HG02840 (cell line): ENCODE data around the gene B3GNT9.
"Not testable (repeated sequence)": the region's sequence is repeated elsewhere in the genome, so short reads cannot be mapped to it uniquely, and the experiment has no call there.

Experiments used
- ATAC-seq: cut with Tn5 transposase; IDR thresholded peaks from one replicate; pipeline ENCODE4 v1.9.1; 2021; ENCODE audit warnings: mild to moderate bottlenecking, moderate library complexity, moderate number of reproducible peaks; ENCODE audit not compliant: unreplicated experiment, low FRiP score

Gene B3GNT9

DNA sequence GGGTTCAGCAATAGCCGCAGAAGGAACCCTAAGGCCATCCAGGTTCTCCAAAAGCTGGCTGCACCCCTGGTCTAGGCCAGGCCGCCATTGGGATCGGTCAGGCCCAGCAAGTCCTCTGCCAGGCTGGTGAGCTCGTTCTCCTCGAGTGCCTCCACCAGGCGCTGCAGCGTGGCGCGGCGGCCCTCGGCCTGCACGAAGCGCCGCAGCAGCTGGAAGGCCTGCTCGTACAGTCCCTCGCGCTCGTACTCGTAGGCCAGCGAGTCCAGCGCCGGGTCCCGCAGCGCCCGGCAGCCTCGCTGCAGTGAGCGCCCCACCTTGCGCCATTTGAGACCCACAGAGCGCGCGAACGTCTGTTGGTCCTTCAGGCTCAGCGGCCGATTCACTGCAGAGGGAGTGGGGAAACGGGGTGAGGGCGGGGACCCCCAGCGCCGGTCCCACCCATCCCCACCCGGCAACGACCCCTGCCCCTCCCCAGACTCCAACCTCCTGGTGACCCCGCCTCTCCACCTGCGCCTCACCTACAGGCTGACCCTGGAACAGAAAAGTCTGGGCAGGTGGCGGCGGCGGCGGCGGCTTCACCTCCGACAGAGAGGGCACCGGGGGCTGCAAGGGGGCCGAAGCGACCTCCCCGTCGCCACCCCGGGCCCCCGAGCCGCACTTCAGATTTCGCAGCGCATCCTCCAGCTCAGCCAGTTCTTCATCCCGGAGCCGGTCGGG lies 3.9 kb upstream of the B3GNT9 start:
- no peak for ATAC-seq

DNA sequence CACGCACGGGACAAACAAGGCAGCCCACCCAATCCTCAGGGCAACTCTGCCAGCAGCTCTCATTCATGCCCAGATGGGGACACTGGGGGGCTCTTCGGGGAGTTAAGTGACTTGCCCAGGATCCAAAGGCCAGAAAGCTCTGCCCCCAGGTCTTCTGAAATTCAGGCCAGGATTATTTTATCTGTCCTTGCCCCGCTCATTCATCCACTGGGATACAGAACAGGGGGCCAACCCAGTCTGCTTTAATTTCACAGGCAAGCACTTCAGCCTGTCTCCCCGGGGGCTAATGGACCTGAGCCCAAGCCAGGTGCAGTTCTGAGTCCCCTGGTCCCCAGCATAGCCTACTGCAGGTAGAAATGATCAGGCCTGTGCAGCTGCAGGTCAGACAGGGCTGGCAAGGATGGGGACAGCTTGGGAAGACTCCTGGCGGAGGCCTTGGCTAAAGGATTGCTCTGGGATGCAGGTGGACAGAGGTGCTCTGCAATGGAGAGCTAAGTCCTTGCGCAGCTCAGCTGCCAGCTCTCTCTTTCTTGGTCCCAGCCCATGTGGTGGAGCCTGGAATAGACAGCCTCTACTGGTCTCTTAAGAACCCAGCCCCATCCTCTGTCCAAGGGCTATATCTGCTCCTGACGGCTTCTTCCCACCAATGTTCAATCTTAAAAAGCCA lies 766 bp upstream of the B3GNT9 start:
- ATAC-seq: no peak

DNA sequence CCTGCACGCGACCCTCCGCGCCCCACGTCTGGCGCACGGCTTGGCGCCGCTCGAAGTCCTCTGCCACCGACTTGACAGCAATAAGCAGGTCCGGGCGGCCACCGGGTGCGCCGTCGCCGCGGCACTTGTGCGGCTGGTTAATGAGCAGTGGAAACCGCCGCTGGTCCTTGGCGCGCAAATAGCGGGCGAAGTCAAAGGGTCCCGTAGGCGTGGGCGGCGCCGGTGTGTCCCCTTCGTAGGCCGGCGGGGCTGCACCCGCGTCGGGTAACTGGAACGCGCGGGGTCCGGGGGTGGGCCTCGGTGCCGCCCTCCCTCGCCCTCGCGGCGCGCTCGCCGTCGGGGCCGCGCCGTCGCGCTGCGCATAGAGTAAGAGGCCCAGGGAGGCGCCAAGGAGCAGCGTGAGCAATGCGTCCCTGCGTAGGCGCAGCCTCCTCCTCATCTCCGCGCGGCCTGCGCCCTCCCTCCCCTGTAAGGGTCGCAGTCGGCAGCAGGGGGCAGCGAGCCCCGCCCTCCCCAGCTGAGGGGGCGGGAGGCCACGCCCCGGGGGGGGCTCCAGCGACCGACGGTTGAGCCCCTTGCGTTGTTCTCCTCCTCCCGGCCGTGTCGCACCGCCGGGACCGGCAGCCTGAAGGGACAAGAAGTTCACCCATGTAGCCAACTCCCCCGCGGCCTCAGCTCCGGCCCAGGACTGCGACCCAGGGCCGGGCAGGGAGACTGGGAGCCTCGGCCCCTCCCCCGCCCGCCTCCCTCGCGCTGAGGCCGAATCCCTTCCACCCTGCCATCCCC lies 558 bp downstream of the B3GNT9 start:
- no peak for ATAC-seq

DNA sequence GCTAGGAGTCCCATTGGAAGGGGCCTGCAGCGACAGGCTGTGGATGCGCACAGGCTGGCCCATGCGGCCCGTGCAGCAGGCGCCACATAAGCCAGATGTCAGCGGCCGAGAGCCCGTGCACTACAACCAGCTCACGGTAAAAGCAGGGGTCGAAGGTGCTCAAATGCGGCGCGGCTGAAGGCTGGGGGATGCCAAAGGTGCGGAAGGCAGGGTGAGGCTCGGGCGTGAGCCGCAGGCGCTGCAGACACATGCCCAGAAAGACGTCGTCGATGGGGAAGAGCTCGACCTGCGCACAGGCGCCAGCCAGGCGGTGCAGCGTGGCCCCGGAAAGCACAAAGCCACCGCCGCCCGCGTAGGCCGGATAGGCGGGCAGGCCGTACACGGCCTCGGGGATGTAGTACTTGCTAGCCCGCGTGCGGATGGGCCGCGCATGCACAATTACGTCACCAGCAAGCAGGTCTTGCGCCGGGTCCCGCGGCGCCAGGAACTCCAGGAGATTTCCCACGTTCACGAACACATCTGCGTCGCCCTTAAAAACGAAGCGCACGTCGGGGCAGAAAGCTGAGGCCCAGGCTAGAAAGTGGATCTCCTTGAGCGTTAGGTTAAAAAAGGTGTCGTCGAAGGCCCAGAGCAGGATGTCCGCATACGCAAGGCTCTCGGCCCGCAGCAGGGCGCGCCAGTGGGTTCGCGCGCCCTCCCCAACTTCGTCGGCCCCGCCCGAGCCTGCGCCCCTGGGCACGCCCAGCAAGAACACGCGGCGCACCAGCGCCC lies 1.3 kb downstream of the B3GNT9 start:
- no peak for ATAC-seq

DNA sequence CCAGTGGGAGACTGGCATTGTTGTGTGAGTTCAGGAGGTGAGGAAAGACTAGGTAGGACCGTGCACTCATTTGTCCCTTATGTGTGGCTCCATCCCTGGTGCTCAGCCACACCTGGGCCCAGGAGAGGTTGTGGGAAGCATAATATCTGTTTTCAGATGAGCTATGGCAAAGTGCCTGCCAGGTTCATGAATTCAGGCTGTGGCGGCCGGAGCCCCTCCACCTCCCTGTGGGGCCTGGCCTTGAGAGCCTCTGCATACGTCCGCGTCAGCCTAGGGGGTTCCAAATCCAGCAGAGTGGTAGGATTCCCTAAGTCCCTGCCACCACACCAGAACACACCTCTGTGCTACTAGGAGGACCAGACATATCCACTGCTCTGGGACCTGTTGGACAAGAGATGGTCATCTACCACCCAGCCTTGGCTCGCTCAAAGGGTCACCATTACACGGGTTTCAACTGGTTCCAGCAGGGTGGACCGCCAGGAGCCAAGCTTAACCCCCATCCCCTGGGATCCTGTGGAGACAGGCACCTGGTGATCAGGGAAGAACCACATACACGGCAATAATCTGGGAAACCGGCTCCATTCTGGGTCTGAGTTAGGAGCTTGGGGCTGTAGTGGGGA lies 2.0 kb downstream of the B3GNT9 start:
- ATAC-seq: no peak

DNA sequence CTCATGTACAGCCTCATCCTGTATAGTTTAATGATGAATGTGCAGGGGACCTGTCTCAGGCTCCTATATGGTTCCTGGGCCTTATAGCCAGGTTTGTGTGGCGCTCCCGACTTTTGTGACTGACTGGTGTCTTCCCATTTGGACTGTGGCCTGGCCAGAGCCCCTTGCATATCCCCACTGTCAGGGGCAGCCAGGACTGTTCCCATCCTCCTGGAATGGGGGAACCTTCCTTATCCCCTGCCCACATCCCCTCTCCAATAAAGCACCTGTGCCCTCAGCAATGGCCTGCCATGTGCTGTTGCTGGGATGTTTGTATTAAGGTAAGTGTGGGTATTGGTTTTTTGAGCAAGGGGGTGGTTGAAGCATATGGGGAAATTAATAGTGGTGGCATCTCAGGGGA lies 2.6 kb downstream of the B3GNT9 start:
- ATAC-seq: no peak

DNA sequence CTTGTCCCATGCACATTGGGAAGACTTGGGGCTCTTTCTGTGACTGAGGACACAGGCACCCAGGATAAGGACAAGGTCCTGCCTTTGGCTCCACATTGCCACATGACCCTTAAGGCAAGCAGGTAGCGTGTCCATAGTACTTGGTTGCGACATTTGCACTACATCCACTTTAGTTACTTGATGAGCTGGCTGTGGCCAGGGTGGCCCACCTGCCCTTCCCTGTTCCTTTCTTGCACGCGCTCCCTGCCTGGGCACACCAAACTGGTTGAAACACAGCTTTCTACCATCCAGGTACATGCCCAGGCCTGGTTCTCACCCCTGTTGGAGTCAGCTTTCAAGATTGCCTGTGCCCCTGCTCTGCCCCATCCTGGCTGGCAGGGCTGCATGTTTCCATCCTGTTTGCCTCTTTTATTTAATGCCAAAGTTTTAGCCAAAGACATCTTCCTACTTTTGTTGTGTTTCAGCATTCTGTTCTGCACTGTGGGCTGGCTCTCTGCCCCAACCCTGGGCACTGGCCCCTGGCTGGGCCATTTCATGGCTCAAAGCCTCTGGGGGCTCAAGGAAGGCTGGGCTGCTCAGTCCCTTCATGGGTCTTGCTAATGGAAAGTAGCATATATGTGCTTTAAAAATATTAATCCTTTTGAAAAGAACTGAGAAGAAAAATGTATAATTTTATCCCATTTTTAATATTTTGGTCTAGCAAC lies 3.2 kb downstream of the B3GNT9 start:
- ATAC-seq: no peak

DNA sequence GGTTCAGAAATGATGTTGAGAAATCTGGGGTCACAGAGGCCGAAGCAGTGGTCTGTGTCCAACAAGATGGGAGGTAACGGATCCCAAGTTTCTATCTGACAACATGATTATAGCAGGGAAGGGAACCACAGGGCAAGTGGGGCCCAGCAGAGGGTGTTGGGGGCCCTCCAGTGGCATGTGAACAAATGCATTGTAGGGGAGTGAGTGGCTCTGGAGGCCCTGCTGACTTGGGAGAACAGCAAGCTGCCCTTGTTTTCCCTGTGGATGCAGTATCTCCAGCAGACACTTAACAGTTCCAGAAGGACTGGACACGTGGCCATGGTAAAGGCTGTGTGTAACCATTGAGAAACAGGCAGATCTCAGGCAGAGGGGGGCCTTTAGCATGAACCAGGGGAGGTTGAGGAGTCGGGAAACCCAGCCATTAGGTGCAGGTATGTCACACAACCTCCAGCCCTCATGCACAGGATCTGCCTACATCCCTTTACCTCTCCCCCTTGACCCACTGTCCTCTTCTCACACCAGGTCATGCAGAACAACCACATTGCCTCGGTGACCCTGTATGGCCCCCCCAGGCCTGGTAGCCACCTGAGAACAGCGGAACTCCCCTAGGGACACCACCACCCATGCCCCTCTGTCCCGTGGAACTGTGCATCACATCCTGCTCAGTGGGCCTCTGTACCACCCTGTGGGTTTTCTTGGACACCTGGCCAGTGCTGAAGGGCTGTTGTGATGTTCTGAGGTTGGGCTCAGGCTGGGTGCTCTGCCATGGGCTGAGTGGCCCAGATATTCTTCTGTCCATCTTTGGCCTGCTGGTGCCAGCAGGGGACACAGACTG lies 4.1 kb downstream of the B3GNT9 start:
- ATAC-seq: no peak

DNA sequence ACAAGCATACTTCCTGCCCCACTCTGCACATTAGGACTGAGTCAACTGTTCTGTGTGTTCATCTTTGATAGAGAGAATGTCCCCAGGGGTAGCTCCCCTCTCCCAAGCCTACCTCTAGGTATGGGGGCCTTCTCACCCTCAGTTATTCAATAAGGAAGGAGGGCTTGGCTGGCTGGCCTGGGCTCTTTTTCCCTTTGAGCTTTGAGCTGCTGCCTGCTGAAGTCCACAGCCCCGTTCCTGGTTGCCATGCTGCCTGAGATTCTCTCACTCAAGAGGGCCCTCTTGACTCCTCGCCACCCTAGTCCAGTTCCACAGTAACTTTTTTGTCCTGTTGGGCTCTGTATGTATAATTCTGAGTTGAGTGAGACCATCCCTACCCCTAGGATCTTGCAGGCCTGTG lies 5.1 kb downstream of the B3GNT9 start:
- ATAC-seq: no peak

DNA sequence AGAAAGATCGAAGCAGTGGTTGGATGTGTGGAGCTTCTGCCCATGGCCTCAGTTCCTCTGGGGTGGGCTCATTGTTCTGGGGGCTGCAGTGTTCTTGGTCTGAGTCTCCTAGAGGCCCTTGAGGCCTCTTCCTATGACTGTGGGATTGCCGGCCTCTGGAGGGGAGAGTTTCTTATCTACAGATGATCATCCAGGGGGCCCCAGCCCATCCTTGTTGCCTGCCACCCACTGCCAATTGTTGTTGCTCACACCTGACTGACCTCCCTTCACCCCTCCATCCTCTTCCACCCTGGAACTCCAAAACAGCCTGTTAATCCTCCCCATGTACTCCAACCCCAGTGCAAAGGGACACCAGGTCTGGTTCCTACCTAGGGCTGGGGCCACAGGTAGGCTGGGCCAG lies 5.9 kb downstream of the B3GNT9 start:
- no peak for ATAC-seq

DNA sequence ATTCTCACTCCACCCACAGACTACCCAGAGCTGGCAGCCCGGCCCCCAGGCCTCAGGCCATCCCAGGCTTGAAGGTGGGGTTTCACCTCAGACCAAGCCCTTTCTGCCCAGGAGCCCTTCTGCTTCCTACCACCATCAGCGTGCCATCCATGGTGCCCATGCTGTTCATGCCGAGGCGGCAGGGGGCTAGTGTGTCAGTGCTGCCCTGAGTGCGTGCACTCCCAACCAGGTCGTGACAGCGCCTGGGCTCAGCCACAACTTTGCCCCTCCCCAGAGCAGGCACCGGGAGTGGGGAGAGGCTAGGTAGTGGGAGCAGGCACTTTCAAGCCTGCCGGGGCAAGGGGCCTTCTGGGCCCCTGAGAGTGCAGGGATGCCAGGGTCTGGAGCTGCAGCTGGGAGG lies 8.5 kb downstream of the B3GNT9 start:
- no peak for ATAC-seq

DNA sequence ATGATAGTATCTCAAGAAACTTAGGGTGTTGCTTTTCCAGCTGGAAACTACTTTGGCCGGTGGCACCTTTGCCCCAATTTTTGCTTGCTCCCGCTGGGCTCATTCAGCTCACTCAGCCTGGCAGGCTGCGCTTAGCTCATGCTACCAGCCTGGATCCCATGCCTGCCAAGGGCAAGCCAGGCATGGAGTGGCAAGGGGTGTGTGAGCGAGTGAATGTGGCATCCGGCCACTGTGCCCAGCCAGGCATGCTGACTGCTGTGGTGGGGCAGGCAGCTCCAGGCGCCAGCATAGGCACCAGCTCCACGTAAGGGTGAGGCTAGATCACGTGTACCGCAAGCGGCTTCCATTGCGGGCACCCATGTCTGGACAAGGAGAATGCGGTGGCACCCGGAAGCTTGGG lies 9.4 kb downstream of the B3GNT9 start:
- ATAC-seq: no peak

DNA sequence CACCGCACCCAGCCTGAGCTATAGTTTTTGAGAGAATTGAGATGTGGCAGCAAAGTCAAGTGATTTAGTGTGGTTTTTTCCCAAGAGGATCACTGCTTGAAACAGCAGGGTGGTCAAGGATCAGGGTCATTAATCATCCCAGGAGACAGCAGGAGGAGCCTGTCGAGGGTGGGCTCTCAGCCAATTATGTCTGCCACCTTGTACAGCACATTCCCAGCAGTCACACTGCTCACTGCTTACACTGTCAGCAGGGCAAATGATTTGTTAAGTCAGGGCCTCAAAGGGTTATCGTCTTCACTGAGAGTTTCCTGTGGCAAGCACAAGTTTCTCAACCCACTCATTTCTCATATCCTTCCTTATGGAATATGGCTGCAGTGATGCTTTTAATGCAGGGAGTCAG lies 13.2 kb downstream of the B3GNT9 start:
- ATAC-seq: no peak

DNA sequence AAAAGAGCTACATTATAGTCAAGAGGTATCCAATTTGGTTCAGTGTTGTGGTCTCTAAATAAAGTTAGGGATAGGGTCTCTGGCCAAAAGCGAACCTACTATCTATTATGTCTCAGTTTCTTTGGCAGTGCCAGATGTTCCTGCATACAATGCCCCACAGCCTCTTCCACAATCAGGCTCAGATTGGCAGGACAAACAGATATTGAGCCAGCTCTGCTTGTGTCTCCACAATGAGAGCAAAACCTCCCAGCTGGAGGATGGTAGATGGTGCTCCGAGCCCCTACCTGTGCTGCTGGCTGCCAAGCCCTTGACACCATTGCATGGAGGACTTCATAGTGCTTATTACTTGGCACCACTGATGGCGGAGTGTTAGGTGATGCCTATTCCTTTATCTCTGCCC lies 21.4 kb downstream of the B3GNT9 start:
- ATAC-seq: no peak

DNA sequence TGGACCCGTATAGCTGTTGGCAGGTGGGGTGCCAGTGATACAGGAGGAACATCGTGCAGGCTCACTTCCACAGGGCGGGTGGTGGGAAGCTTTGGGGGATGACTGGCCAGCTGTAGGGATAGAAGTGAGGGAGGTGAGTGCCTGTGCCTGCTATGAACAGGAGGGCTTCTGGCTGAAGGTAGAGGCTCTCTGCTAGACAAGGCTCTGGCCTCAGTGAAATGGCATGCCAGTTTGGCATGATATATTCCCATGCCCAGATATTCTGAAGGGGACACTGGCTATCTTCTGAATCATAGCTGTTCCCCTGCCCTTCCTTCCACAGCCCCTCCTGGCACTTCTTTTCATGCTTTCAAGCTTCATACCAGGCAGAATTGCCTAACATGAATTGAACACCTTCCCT lies 21.9 kb downstream of the B3GNT9 start:
- no peak for ATAC-seq

DNA sequence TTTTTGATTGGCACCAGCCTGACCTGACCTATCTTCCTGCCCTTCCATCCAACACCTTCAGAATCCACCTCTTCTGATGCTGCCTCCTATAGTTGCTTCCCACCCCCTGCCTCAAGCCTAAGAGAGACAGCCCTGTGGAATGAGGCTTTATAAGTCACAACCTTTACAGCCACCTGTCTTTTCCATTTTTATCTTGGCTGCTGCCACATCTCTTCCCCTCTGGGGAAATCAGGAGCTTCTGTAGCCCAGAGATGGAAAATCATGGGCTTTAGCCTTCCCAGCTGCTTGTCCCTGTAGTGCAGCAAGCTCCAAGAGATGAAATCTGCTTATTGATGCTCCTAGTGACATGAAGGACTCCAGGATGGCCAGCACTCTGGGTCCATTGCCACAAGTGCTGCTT lies 22.4 kb downstream of the B3GNT9 start:
- no peak for ATAC-seq

DNA sequence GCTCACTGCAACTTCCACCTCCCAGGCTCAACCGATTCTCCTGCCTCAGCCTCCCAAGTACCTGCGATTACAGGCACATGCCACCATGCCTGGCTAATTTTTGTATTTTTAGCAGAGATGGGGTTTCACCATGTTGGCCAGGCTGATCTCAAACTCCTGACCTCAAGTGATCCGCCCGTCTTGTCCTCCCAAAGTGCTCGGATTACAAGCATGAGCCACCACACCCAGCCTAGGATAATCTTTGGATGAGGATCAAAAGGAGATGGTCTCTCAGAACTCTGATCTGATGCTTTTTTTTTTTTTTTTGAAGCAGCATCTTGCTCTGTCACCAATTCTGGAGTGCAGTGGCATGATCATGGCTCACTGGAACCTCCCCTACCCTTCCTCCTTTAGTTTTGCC lies 28.0 kb downstream of the B3GNT9 start:
- not testable (repeated sequence) for ATAC-seq

DNA sequence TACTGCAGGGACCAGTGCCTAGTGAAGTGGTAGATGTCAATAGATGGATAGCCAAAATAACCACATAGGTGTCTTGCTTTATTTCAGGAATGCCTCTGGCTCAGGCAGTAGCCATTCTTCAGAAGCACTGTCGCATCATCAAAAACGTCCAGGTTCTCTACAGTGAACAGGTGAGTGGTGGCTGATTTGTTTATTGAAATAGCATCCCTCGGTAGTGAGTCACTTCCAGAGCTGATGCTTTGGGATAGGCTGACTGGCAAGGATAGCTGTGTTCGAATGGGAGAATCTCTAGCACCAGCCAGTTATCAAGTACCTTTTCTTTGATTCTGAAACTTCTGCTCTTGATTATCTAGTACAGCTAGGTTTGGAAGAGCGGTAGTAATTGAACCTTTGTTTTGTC lies 30.8 kb downstream of the B3GNT9 start:
- ATAC-seq: no peak

DNA sequence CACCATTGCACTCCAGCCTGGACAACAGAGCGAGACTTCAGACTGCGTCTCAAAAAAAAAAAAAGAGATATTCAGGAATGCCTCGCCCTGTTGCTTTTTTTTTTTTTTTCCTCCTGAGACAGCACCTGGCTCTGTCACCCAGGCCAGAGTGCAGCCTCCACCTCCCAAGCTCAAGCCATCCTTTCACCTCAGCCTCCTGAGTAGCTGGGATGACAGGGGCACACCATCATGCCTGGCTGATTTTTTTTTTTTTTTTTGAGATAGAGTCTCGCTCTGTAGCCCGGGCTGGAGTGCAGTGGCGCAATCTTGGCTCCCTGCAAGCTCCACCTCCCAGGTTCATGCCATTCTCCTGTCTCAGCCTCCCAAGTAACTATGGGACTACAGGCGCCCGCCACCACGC lies 33.1 kb downstream of the B3GNT9 start:
- ATAC-seq: no peak
